Left lung (tissue), 14 donors: ENCODE data around the gene HAAO. TPM values are rescaled to one million over a fixed set of nuclear protein-coding genes. Genes with fewer than 3 reads are reported as not detected.

Experiments used
- ATAC-seq: fragments of 200-7000 bp; cut with Tn5 transposase; one replicate; pipeline ENCODE4 v1.9.1; 2020; ENCODE audit warnings: moderate library complexity
- DNase-seq, 4 donors: peaks; one replicate each; pipeline ENCODE4 v3.0.0-alpha.2; 2013 to 2020
- H3K27ac ChIP-seq, 2 donors: fragments of 200-600 bp; sonication (generic) in 1 of 2; one replicate each; pipeline versions ENCODE4 v1.5.0 to v1.8.0; 2020 to 2021
- H3K27me3 ChIP-seq, 2 donors: fragments of 200-600 bp; sonication (generic) in 1 of 2; one replicate each; pipeline versions ENCODE4 v1.5.0 to v1.8.0; 2020 to 2021
- H3K36me3 ChIP-seq, 2 donors: fragments of 200-600 bp; sonication (generic) in 1 of 2; one replicate each; pipeline versions ENCODE4 v1.5.0 to v1.8.0; 2020 to 2021
- H3K4me1 ChIP-seq, 2 donors: fragments of 200-600 bp; one replicate each; pipeline ENCODE4 v1.8.0; 2021
- H3K4me3 ChIP-seq, 2 donors: fragments of 200-600 bp; sonication (generic) in 1 of 2; one replicate each; pipeline versions ENCODE4 v1.5.0 to v1.8.0; 2020 to 2021; ENCODE audit warnings: mild to moderate bottlenecking in 1 of 2
- H3K9me3 ChIP-seq, 2 donors: fragments of 200-600 bp; sonication (generic) in 1 of 2; one replicate each; pipeline versions ENCODE4 v1.5.0 to v1.8.0; 2020 to 2021
- intact Hi-C, 2 donors: fragments of 100-400 bp; cut with DNase I; formaldehyde crosslinking; loops; one replicate each; pipeline versions ENCODE4 v1.11.2 to v1.14.2; 2022
- long read RNA-seq, 12 donors: library from polyadenylated mRNA in 2 of 12; unstranded in 2 of 12; transcript quantifications; one replicate each; pipeline ENCODE4 v2.0.0 and lab custom pipeline, GENCODE V29; 2019 to 2026
- polyA plus RNA-seq, 6 donors: library from polyadenylated mRNA; unstranded; fragments of 120-200 nt; gene quantifications; one replicate each; pipeline ENCODE4 v1.2.1, GENCODE V29; 2013; ENCODE audit not compliant: insufficient read length in 6 of 6
- total RNA-seq, 2 donors: library from RNA; stranded (reverse); fragmentation: NEBNext Ultra II Directional; extraction: Animal tissue kit (Norgen Biotek cat#: 25700); gene quantifications; one replicate each; pipeline ENCODE4 v1.2.1, GENCODE V29; 2021
- TF ChIP-seq, protein P1 (sequence below), 2 donors: fragments of 200-600 bp; sonication (generic) in 1 of 2; IDR thresholded peaks; one replicate each; pipeline versions ENCODE4 v1.5.0 to v1.8.0; 2021; ENCODE audit warnings: antibody characterized with exemption in 2 of 2
- donor health status: DM: no; HTN: yes; CAD: no.
- donor health status: DM: no; HTN: no; CAD: no.

The HAAO gene
- total RNA-seq (10 to 100 TPM in 1 of 2 donors, 1 to 10 TPM in 1; 6.2 to 11.5 TPM), polyA plus RNA-seq (10 to 100 TPM; 24.6 to 32.8 (median 30.8) TPM)
- long read RNA-seq, donor 1, transcript HAAO-201 (10 exons, 1,265 nt): major isoform, 7 of 10 reads
- long read RNA-seq, donor 1, partial matches to known transcripts: 0 of 10 reads
- long read RNA-seq, donor 1, other reads (novel, unspliced or antisense): 0 of 10 reads
- long read RNA-seq, donor 2, partial matches to known transcripts: 33 of 39 reads
- long read RNA-seq, donor 2, other reads (novel, unspliced or antisense): 0 of 39 reads
- long read RNA-seq, donor 3, partial matches to known transcripts: 0 of 4 reads
- long read RNA-seq, donor 3, other reads (novel, unspliced or antisense): 0 of 4 reads
- long read RNA-seq, donor 4, transcript HAAO-201 (10 exons, 1,265 nt): major isoform, 7 of 11 reads
- long read RNA-seq, donor 4, partial matches to known transcripts: 0 of 11 reads
- long read RNA-seq, donor 4, other reads (novel, unspliced or antisense): 4 of 11 reads
- long read RNA-seq, donor 5, partial matches to known transcripts: 0 of 2 reads
- long read RNA-seq, donor 5, other reads (novel, unspliced or antisense): 0 of 2 reads
- long read RNA-seq, donor 6, partial matches to known transcripts: 0 of 4 reads
- long read RNA-seq, donor 6, other reads (novel, unspliced or antisense): 0 of 4 reads
- long read RNA-seq, donor 7, transcript HAAO-201 (10 exons, 1,265 nt): major isoform, 6 of 7 reads
- long read RNA-seq, donor 7, partial matches to known transcripts: 0 of 7 reads
- long read RNA-seq, donor 7, other reads (novel, unspliced or antisense): 0 of 7 reads
- long read RNA-seq, donor 8, partial matches to known transcripts: 0 of 3 reads
- long read RNA-seq, donor 8, other reads (novel, unspliced or antisense): 0 of 3 reads
- long read RNA-seq, donor 9: 0 reads
- long read RNA-seq, donor 10, transcript HAAO-201 (10 exons, 1,265 nt): major isoform, 10 of 16 reads
- long read RNA-seq, donor 10, partial matches to known transcripts: 0 of 16 reads
- long read RNA-seq, donor 10, other reads (novel, unspliced or antisense): 5 of 16 reads
- long read RNA-seq, donor 11: 0 reads
- long read RNA-seq, donor 12, partial matches to known transcripts: 0 of 8 reads
- long read RNA-seq, donor 12, other reads (novel, unspliced or antisense): 0 of 8 reads

DNA sequence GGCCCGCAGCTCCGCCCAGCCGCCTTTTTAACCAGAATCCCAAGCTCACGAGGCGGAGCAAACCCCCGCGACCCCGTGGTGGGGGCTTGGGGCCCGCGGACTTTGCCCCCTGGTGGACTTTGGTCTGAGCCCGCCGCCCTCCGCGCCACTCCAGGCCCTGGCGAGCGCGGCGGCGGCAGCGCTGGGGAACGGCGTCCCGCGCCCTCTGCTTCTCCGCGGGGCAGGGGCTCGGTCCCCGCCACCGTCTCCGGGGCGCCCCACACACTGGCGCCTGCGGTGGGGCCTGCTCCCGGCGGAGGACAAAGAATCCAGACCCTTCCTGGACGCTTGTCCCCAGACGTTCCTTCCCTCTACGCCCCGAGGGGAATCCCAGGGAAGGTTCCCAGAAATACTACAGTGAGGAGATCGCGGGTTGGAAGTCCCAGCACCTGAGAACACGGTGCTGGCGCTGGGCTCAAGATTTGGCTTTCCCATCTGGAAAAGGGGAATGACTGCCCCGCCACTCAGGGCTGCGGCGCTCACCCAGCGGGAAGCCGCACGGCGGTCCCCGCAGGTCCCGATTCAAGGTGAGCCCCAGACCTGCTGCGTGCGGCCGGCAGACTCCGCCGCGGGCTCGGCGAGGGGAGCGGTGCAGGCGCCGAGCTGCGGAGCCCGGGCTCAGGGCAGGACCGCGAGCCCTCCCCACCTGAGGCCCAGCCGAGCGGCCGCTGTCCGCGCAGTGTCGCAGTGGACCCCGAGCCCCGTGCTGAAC lies at the start of gene HAAO:
Gene HAAO (minus strand): TSS at position 1 of the 751 bp plus-strand sequence. CDS start 47 bp downstream, outside the sequence.
- Histone ChIP-seq H3K4me1 (peaks cover 0 to 20% of the 10 kb centered on the region in 2 donors), H3K27me3 (peaks cover 0 to 11% of the 10 kb centered on the region in 2 donors), H3K36me3 (no peaks in the 10 kb centered on the region), H3K27ac (peak within 1 kb of the TSS; percentile 78 to 89), H3K4me3 (peak within 1 kb of the TSS; percentile 51 to 73), H3K9me3 (no peaks in the 10 kb centered on the region)
- TF ChIP-seq, protein P1, sequence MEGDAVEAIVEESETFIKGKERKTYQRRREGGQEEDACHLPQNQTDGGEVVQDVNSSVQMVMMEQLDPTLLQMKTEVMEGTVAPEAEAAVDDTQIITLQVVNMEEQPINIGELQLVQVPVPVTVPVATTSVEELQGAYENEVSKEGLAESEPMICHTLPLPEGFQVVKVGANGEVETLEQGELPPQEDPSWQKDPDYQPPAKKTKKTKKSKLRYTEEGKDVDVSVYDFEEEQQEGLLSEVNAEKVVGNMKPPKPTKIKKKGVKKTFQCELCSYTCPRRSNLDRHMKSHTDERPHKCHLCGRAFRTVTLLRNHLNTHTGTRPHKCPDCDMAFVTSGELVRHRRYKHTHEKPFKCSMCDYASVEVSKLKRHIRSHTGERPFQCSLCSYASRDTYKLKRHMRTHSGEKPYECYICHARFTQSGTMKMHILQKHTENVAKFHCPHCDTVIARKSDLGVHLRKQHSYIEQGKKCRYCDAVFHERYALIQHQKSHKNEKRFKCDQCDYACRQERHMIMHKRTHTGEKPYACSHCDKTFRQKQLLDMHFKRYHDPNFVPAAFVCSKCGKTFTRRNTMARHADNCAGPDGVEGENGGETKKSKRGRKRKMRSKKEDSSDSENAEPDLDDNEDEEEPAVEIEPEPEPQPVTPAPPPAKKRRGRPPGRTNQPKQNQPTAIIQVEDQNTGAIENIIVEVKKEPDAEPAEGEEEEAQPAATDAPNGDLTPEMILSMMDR (IDR thresholded peaks at IDR 0.05): peak in 1 of 2 donors; percentile 8
- DNase-seq (peak in 3 of 4 donors; percentile 70 to 88 (median 78)), ATAC-seq (peak; percentile 76)
- intact Hi-C loops: no loop called here

DNA sequence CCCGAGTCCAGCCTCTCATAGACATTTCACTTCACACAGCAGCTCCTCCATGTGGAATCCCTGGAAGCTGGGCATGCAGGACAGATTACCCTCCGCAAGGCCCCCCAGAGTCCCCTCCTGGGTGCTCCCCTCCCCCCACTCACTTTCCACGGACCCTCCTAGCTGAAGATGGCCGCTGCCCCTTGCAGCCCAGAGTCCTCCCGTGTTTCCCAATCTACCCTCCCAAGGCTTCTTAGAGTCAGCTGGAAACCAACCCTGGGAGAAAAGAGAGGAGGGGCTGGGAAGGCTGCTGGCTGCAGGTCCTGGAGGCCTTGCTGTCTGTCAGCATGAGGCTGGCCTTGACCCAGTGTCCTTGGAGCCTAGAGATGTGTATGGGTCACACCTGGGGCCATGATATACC lies 49.0 kb upstream of the HAAO start:
- Histone ChIP-seq H3K27me3 (no peaks in the 10 kb centered on the region), H3K36me3 (no peaks in the 10 kb centered on the region), H3K4me3 (no peak overlapping the region), H3K9me3 (no peaks in the 10 kb centered on the region), H3K4me1 (peaks cover under 1 to 13% of the 10 kb centered on the region in 2 donors), H3K27ac (no peak overlapping the region)
- ATAC-seq: no peak
- DNase-seq: no peak
- intact Hi-C loops: no loop called here
- TF ChIP-seq, protein P1 (IDR thresholded peaks at IDR 0.05): no peak

DNA sequence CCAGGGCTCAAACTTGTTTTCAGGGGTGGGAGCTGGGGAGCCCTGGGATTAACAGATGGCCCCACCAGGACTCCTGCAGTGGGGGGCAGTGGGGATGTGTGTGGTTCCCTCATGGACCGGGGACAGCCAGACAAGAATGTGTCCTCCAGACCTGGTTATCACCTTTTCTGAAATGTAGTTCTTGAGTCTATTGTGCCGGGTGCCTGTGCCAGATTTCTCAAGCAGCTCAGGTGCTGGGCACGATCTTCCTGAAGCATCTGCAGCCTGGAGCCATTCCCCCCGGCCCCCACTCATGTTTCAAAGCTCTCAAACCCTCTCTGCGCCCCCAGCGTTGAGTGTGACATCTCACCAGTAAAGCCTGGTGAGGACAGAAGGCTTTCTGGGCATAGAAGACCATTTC lies 48.4 kb upstream of the HAAO start:
- TF ChIP-seq, protein P1 (IDR thresholded peaks at IDR 0.05): no peak
- intact Hi-C loops: no loop called here
- Histone ChIP-seq H3K4me1 (peaks cover 6 to 14% of the 10 kb centered on the region in 2 donors), H3K27me3 (no peaks in the 10 kb centered on the region), H3K9me3 (no peaks in the 10 kb centered on the region), H3K27ac (no peak overlapping the region), H3K36me3 (no peaks in the 10 kb centered on the region), H3K4me3 (no peak overlapping the region)
- DNase-seq (no peak), ATAC-seq (no peak)

DNA sequence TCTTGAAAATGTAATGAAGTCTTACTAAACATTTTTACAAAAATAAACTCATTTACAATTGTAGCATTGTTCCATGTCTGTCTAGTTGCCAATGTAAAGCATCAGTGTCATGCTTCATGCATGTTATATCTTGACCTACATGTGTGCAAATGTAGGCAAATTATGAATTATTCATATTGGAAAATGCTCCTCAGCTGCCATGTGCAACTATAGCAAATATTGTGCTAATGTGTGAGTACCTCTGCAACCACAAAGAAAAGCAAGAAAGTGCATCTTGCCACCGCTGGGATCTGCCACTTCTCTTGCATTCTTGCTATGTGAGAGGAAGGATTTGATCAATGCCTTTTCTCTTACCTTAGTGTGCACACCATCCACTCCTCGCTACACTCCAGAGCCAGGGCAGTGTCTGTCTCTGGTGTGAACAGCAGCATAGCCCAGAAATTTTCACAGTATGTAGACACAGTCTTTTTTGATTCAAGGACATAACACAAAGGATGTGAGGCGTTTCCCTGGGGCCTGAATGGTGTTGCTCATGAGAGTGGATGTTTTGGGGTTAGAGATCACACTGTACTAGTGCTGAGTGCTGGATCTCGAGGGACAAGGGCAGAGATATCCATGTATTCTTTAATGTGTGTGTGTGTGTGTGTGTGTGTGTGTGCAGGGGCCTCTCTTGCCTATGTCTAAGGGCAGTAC lies 47.6 kb upstream of the HAAO start:
- H3K4me1 ChIP-seq: peaks cover 6 to 14% of the 10 kb centered on the region in 2 donors
- no peak for DNase-seq
- no peak overlapping the region for H3K27ac ChIP-seq
- H3K9me3 ChIP-seq: no peaks in the 10 kb centered on the region
- ATAC-seq: no peak
- intact Hi-C loops: loop anchor here in 1 of 2 donors (10.0 kb wide), 1 partner anchor 395 kb away; no protein-coding TSS in a partner anchor
- H3K4me3 ChIP-seq: no peak overlapping the region
- H3K36me3 ChIP-seq: no peaks in the 10 kb centered on the region
- TF ChIP-seq, protein P1 (IDR thresholded peaks at IDR 0.05): no peak
- H3K27me3 ChIP-seq: no peaks in the 10 kb centered on the region
